Omental fat pad (tissue), 4 donors: ENCODE measurements around the gene NSUN4. TPM values are rescaled to one million over a fixed set of nuclear protein-coding genes. Genes with fewer than 3 reads are reported as not detected.

Source experiments
- ATAC-seq: fragments of 150-250 bp; one replicate; pipeline ENCODE4 v1.9.1; 2016; ENCODE audit warnings: mild to moderate bottlenecking, moderate library complexity; ENCODE audit not compliant: low FRiP score
- DNase-seq: peaks from one replicate; pipeline ENCODE4 v3.0.0-alpha.2; 2019; ENCODE audit warnings: low spot score
- CTCF ChIP-seq, 3 donors: fragments of 450-650 bp; IDR thresholded peaks; one replicate each; pipeline ENCODE4 v1.5.1; 2016 to 2017; ENCODE audit warnings: antibody characterized with exemption in 3 of 3, mild to moderate bottlenecking in 3 of 3, moderate library complexity in 2 of 3
- total RNA-seq, 4 donors: library from RNA; depleted of rRNA; stranded (reverse); fragments of >200 nt; gene quantifications; one replicate each; pipeline ENCODE4 v1.1.0, GENCODE V29; 2016

NSUN4 gene
- total RNA-seq = 10 to 100 TPM; 19.5 to 26.3 (median 22.2) TPM

- TF ChIP-seq CTCF (IDR thresholded peaks at IDR 0.05) = peak in 1 of 3 donors; percentile 50
- ATAC-seq (peak; percentile 97), DNase-seq (peak; percentile 96)
Measured at GRCh38 chr1:46340404-46341221, at the start of gene NSUN4. NSUN4 (plus strand) TSS chr1:46340807; CDS start chr1:46340827, 20 bp downstream.

- no peak for ATAC-seq
- DNase-seq = no peak
- TF ChIP-seq CTCF (IDR thresholded peaks at IDR 0.05) = no peak
Measured at GRCh38 chr1:46295306-46295705, 45.3 kb upstream of the NSUN4 start.

GRCh38 chr1:46298387-46298786 is 42.2 kb upstream of the NSUN4 start:
- ATAC-seq (no peak), DNase-seq (no peak)
- TF ChIP-seq CTCF (IDR thresholded peaks at IDR 0.05) = no peak

- TF ChIP-seq CTCF (IDR thresholded peaks at IDR 0.05) = no peak
- no peak for DNase-seq
- ATAC-seq = no peak
Measured at GRCh38 chr1:46300673-46301405, 39.8 kb upstream of the NSUN4 start.

- ATAC-seq = no peak
Measured at GRCh38 chr1:46301406-46301807, 39.2 kb upstream of the NSUN4 start.

More at GRCh38 chr1:46301406-46301807, 39.2 kb upstream of the NSUN4 start:
- TF ChIP-seq CTCF (IDR thresholded peaks at IDR 0.05) = no peak
- DNase-seq = no peak
